ENCODE measurements around the gene KCP. TPM values are rescaled to one million over a fixed set of nuclear protein-coding genes. Genes with fewer than 3 reads are reported as not detected.

The KCP gene
- total RNA-seq, 1 experiment from 2014 or later: 0.35 TPM

DNA sequence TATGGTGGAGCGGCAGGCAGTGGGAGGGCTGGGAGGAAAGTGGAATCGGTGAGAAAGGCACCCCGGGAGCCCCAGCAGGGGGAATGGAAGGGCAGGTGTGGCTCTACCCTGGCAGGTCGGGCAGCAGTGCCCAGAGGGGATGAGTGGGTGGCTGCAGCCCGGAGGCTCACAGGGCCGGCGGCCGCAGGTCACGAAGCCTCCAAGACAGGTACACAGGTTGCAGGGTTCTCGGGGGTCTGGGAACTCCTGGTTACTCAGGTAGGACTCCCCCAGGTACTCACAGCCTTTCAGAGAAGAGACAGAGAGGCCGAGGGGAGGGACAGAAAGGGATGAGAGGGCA lies 21.8 kb downstream of the KCP start:
- DNase-seq (ENCODE audit: low read depth): no peak

DNA sequence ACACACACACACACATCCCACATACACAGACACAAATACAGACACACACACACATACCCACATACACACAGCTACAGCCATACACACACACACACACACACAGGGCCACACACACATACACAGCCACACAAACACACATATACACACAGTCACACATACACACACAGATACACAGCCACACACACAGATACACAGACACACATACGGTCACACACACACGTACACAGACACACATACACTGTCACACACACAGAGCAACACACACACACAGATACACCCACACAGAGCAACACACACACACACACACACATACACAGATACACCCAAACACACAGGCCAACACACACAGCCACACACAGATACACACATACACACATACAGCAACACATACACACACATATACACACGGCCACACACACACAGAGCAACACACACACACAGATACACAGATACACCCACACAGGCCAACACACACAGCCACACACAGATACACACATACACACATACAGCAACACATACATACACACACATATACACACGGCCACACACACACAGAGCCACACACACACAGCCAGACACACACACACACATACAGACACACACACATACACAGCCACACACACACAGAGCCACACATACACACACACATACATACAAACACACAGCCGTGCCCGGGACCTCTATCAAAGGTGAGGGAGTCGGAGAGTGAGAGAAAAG lies 22.3 kb downstream of the KCP start:
- DNase-seq (ENCODE audit: low read depth): no peak

DNA sequence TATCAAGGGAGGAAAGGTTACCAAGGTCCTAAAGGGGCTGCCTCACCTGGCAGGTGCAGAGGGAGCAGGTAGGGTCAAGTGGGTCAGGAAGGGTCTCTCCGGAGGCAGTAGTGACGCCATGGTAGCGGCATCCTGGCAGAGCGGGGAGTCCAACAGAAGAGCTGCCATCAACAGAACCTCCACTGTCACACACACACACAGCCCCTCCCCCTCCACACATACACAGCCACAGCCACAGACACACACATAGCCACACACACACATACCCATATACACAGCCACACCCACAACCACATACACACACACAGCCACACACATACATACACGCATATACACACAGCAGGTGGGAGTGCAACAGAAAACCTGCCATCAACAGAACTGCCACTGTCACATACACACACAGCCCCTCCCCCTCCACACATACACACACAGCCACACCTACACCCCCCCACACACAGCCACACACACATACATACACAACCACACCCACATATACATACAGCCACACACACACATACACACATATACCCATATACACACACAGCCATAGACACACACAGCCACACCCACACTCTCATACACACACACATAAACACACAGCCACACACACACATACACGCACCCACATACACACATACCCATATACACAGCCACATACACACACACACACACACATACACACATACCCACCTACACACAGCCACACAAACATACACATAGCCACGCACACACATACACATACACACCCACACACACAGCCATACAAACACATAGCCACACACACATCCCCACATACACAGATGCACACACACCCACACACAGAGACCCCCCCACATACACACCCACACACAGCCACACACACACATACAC lies 23.1 kb downstream of the KCP start:
- no peak for DNase-seq (ENCODE audit: low read depth)

DNA sequence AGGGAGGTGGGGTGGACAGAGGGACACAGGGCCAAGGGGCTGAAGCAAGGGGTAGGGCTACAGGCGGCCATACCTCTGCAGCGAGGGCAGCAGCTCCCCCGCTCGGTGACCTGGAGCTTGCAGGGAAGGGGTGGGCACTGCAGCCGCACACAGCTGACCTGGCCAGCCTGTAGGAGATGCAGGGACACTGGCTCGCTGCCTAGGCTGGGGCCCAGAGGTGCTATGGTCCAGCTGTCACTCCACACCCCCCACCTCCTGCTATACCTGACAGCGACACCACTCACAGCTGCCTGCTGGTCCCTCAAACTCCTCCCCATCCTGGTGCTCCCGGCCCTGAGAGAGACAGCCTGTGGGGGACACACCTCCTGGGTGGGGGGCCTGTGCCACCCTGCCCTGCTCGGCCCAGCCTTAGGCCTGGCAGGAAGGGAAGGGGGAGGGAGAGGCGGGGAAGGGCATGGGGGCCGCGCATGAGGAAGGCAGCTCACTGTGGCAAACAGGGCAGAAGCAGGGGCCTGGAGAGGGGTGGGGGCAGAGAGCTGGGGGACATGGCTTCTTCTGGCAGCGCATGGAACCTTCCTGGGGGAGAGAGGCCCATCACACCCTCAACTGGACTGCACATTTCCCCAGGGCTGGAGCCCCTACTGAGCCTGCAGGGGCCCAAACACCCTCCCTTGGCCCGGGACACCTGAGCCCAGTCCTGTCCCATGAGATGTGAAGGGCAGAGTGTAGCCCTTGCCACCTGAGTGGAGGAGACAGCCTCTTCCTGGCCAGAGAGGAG lies 23.9 kb downstream of the KCP start:
- DNase-seq (ENCODE audit: low read depth): no peak

DNA sequence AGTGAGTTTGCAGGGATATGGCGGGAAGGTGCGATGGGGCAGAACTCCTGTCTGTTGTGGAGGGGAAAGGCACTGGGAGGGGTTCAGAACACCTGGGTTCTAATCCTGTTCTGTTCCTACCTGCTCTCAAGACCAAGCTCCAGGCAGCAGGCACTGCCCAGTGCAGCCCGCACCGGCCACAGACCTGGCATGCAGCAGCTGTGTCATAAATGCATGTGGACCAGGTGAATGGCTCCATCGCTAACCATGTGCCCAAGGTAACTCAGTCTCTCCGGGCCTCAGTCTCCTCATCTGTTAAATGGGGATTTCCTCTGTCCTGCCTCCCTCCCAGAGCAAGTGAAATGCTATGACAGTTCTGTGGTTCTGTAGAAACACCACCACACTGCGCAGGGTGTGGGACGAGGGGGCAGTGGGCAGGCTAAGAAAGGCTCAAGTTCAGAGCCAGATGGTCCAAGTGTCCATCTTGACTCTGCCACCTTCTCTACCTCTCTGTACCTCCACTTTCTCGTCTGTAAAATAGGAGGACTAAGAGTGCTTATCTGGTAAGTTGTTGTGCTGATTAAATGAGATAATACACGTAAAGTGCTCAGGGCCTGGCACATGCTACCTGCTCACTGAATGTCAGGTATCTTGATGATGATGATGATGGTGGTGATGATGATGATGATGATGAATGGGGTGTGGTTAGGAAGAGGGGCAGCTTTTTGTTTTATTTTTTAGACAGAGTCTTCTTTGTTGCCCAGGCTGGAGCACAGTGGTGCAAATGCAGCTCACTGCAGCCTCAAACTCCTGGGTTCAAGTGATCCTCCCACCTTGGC lies 24.9 kb downstream of the KCP start:
- no peak for DNase-seq (ENCODE audit: low read depth)

DNA sequence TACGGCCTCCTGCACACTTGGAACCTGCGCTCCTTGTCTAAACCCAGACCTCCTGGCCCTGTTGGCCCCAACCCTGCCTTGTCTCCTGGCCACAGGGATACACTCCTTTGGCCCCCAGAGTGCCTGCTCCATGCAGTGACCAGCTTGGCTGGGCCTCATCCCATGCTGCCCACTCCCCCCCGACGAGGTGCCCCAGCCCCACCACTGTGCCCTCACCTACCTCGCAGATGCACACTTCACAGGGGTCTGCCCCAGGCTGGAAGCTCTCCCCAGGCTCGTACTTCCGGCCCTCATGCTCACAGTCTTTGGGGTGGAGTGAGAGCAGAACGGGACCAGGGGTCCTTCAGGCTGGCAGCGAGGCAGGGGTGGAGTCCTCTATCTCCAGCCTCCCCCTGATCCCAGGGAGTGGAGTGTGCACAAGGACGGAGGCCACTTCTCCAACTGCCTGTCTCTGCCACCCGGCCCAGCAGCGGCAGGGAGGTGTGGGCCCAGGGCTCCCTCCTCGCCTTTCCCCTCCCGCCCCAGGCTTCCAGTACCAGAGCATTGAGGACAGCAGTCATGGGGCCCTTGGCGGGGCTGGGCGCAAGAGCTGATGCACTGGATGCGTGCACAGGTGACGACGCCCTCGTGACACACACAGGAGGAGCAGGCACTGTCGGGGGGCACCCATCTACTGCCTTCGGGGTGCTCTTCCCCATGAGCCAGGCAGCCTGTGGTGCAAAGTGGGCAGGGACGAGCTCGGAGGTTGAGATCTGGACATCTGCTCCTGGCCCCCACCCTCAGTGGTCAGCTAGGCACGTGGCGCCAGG lies 25.7 kb downstream of the KCP start:
- DNase-seq (ENCODE audit: low read depth): no peak

DNA sequence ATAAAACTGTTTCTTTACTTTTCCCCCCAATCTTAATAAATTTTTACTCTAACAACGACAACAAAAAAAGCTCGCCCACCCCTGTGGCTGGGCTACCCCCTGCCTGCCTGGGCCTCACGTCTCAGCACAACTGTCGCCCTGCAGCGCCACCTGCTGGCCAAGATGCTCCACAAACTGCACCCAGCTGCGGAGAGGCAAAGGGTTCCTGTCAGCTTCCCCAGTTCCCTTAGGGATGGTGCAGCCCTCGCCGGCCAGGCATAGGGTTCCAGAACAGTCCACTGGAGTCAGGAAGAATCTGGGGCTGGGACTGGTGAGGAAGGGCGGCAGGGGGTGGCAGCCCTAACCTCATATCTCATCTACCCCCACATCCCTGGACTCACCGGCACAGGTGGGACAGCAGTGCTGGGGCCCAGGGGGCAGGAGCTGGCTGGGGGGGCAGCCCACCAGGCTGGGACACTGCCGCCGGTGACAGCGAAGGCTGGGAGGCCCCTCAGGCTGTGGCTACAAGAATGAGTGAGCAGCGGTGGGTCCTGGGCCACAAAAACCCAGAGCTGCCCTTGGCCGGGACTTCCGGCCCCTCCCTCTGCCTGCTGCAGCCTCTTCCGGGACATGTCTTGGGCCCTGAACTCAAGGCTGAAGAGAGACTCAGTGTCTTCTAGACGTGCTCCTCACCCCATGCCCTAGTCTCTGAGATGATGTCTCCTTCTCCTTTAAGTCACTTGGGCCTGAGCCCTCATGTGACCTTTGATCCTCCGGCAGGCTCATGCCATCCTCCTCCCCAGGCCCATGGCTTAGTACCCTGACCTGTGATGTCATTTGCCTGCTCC lies 26.7 kb downstream of the KCP start:
- peak; percentile 71 for DNase-seq (ENCODE audit: low read depth)

DNA sequence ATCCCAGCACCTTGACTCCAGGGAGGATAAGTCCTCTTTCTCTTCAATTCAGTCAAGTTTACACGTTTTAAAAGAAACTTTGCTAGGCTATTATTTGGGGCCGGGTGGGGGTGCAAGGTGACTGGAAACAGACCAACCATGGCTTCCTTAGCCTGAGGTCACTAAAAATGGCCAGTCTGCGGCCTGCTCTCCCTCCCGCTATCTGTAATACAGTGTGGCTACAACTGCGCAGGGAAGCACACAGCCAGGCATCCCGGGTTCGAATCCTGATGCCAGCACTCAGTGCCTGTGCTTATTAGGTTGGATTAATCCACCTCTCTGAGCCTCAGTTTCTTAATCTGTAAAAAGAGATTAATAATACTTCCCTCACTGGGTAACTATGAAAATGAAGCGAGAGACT lies 28.4 kb downstream of the KCP start:
- DNase-seq (ENCODE audit: low read depth): no peak

DNA sequence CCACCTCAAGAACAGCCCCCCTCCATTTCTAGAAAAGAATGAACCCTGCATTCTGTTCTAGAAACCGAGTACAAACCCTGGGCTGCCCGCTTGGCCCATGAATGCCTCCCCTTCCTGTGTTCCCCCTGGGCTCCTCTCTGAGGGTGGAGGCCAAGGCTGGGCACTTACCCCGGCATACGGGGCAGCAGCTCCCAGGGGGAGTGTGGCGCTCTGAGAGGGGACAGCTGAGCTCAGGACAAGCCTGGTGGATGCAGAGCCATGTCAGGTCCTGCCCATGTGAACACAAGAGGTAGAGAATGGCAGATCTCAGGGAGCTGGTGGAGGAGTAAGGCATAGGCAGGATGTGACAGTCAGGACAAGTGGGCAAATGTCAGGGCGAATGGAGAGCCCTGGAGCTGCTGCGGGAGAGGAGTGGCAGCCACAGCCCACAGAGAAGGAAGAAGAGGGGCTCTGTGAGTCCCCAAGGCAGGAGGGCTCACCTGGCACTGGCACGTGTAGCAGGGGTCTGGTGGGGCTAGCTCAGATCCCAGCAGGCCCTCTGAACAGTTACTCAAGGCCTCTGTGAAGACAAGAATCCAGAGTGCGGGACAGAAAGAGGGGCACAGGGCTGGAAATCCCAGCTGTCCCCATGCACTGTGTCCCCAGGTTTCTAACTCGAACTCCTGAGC lies 28.9 kb downstream of the KCP start:
- no peak for DNase-seq (ENCODE audit: low read depth)

DNA sequence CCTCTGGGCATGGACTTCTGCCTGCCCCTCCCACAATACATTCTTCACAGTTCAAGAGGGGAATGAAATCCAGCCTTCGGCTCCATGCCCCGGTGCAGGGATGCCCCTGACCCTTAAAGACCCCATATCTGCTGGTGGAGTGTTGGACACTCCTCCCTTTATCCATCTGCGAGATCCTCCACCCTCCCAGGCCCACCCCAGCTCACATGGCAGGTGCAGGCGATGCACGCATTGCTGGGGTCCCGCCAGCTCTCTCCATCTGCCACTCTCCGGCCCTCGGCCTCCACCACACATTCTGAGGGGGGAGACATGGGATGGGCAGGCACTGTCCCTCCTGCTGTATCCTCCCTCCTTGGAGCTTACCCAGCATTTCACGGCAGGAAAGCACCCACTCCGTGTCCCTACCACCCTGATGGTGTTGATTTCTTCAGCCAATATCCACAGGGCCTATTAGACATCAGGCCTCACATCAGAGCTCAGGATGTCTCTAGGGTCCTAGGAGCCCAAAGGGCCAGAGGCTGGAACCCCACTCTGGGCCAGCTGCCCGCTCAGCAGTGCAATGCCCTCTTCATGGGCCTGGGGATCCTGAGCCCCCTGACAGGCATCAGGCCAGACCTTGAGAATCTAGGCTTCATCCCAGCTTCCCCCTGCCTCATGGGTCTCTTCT lies 29.6 kb downstream of the KCP start:
- DNase-seq (ENCODE audit: low read depth): no peak

DNA sequence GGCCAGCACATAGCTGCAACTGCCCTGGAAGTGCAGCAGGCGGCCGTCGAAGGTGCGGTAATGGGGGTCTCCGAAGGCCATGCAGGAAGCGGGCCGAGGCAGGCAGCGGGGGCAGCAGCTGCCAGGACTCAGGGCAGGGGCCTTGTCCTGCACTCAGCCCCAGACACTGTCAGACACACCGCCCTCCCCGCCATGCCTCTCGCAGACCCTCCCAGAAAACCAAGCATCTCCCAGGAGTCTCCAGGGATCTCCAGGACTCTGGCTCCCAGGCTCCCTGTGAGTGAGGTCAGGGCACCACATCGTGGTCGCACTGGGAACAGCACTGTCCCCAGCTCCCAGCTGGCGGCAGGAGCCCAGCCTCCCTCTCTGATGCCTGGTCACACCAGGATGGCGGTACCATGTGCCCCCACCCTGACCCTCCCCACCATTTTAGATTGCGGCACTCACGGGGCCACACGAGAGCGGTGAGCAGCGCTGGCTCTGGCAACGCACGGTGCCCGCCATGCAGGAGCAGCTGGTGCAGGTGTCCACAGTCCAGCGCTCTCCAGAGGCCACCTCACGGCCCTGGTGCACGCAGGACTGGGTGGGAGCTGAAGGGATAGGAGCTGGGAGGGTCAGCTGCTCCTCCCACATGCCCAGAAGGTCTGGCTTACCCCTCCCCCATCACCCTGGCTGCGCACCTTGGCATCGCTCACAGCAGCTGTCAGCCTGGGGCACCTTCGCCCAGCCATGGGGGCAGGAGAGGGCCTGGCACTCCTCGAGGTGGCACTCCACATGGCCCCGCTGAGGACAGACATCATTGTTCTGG lies 30.4 kb downstream of the KCP start:
- peak; percentile 59 for DNase-seq (ENCODE audit: low read depth)

DNA sequence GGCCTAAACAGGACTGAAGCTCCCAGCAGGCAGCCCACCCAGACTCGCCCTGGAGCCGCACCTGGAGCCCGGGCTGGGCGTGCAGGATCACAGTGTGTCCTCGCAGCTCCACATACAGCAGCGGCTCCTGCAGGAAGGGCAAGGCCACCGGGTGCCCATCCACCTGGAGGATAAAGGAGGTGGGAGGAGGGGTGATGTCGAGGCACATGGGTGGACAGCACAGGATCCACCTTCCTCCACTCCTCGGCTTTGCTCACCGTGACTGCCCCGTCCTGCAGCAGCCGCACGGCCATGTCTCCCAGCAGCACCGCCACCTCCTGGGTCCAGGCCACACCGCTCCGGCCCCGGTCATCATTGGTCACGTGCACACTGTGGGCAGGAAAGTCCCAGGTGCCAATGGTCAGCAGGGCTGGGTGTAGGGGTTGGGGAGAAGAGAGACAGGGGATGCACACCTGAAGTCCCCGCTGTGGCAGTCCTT lies 31.0 kb downstream of the KCP start:
- DNase-seq (ENCODE audit: low read depth): no peak

DNA sequence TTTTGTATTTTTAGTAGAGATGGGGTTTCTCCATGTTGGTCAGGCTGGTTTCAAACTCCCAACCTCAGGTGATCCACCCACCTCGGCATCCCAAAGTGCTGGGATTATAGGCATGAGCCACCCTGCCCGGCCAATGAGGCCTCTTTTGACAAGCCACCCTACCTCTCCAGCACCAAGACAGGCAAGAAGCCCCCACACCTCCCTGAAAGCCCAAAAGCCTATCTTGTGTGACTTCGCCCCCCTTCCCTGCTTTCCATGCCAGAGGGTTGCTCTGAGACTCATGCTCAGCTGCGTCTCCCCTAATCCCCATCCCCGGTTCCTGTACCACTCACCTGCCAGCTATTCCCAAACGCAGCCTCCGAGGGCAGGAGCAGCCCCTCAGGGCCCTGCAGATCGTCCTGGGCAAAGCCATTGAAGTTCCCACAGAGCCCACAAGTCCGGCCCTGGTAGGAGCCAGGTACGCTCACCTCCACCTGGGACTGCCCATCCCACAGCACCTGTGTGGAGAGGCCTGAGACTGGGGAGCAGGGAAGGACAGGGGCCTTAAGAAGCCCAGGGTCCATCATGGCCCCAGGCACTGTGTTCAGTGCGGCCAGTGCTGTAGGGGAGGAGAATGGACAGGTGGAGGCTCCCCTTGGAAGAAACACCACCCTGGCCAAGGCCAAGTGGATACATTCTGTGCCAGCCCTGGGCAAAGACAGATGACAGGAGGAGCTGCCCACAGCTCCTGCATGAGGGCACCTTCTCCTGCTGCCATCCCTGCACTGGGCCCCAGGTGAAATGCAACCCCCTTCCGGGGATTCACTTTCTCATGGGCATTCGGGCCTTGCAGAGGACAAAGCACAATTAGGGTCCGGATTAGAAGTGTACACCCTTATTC lies 32.0 kb downstream of the KCP start:
- no peak for DNase-seq (ENCODE audit: low read depth)

DNA sequence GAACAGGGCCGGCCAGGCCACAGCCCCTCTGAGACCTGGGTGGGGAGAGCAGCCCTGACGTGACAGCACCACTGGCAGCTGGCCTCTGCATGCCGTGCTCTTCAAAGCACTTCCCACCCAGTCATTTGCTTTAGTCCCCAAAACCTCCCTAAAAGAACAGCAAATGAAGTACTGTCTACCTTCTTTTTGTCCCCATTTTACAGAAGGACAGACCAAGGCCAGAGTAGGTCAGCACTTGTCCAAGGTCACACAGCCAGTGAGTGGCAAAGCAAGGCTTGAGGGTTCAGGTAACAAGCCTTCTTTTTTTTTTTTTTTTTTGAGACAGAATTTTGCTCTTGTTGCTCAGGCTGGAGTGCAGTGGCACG lies 32.8 kb downstream of the KCP start:
- no peak for DNase-seq (ENCODE audit: low read depth)

DNA sequence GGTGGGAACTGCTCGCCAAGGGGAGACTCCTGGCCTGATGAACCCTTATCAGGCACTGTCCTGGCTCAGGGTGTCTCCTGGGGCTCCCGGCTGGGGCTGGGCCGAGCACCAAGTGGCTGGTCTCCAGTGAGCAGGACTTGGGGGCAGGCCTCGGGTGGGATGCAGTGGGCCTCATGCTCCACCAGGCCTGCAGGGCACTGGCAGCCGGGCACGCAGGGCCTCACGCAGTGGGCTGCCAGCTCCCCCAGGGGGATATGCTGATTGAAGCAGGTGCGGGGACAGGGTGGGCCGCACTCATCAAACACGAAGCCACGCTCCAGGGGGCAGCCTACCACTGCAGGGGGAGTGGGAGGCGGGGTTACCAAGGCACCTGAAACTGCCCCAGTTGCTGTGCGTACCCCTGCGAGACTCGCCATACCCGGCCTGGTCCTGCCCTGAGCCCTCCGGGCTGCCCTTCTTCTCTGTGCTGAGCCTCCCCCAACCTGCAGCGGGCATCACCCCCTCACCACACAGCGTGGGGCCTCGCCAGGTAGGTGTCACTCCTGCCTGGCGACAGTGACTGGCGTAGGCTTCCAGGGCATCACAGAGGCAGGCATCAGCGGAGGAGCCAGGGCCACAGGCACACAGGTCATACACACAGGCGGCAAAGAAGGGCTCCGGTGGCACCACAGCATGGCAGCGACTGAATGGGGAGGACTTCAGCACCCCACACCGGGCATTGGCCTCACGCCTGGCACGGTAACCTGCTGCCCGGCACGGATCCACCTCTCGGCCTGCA lies 33.3 kb downstream of the KCP start:
- no peak for DNase-seq (ENCODE audit: low read depth)

DNA sequence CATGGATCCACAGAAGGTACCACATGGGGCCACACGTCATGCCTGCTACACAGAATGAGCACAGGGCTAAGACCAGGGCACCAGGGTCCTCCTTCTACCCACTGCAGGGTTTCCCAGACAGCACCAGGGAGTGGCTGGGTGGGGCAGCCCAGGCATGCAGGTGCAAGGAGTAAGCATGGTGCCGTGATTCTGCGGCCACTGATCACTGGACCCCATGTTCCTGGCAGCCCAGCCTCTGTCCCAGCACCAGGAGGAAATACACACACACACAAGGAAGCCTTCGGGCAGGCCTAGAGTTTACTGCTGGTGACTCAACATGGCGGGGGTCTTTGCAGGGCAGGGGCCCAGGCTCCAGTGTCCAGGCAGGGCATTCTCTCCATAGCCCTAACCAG lies 33.9 kb downstream of the KCP start:
- DNase-seq (ENCODE audit: low read depth): no peak

Measured in HT1080 (cell line).